NCI-H510A treated with DMSO at 0.1 percent for 48 hours (cell line): ENCODE measurements around the gene F3.

Experiments used
- DNase-seq: peaks from one replicate; lab custom pipeline; 2025; lab: John Stamatoyannopoulos, UW

Gene F3

GRCh38 chr1:94527447-94528031, 14.0 kb downstream of the F3 start:
- no peak for DNase-seq

GRCh38 chr1:94526152-94526980, 15.2 kb downstream of the F3 start:
- no peak for DNase-seq

GRCh38 chr1:94524531-94524930, 17.0 kb downstream of the F3 start:
- no peak for DNase-seq

GRCh38 chr1:94522304-94522703, 19.3 kb downstream of the F3 start:
- peak; percentile 27 for DNase-seq

- DNase-seq: no peak
Measured at GRCh38 chr1:94519351-94519750, 22.2 kb downstream of the F3 start.

- no peak for DNase-seq
Measured at GRCh38 chr1:94515296-94515947, 26.1 kb downstream of the F3 start.

- peak; percentile 33 for DNase-seq
Measured at GRCh38 chr1:94514095-94514727, 27.3 kb downstream of the F3 start.

GRCh38 chr1:94512816-94513215, 28.7 kb downstream of the F3 start:
- DNase-seq: no peak

- DNase-seq: peak; percentile 6
Measured at GRCh38 chr1:94504601-94505000, 37.0 kb downstream of the F3 start.

- DNase-seq: no peak
Measured at GRCh38 chr1:94503153-94503552, 38.4 kb downstream of the F3 start.

- no peak for DNase-seq
Measured at GRCh38 chr1:94501935-94502334, 39.6 kb downstream of the F3 start.

- no peak for DNase-seq
Measured at GRCh38 chr1:94501426-94501825, 40.1 kb downstream of the F3 start.

- DNase-seq: no peak
Measured at GRCh38 chr1:94496076-94496755, 45.3 kb downstream of the F3 start.

- no peak for DNase-seq
Measured at GRCh38 chr1:94490556-94490955, 51.0 kb downstream of the F3 start.

GRCh38 chr1:94486990-94487389, 54.6 kb downstream of the F3 start:
- no peak for DNase-seq

GRCh38 chr1:94481473-94481933, 60.1 kb downstream of the F3 start:
- peak; percentile 69 for DNase-seq

GRCh38 chr1:94479682-94480081, 61.9 kb downstream of the F3 start:
- no peak for DNase-seq
